OCI-LY7 (cell line): Measurements from ENCODE around the gene OLFML3. TPM values are rescaled to one million over a fixed set of nuclear protein-coding genes. Genes with fewer than 3 reads are reported as not detected.

Experiments used
- BruUV-seq: library from RNA; stranded (reverse); fragments of 400-500 nt; replicated peaks from 2 replicates; lab custom pipeline; 2021; lab: Mats Ljungman, UMichigan
- CTCF ChIA-PET: fragments of 300-600 bp; sonication (Branson Sonifier 250); formaldehyde crosslinking; loops from one replicate; lab custom pipeline; 2022; ENCODE audit warnings: antibody characterized with exemption; ENCODE audit not compliant: unreplicated experiment; lab: Charles Lee
- POLR2A ChIA-PET: fragments of 300-600 bp; sonication (Branson Sonifier 250); formaldehyde crosslinking; loops from one replicate; lab custom pipeline; 2022; ENCODE audit warnings: antibody characterized with exemption; lab: Charles Lee
- DNase-seq: peaks from one replicate; pipeline ENCODE4 v3.0.0-alpha.2; 2015; ENCODE audit warnings: low spot score
- H2AFZ ChIP-seq: fragments of 200-600 bp; sonication (generic), shearing (Covaris generic); 2 replicates; pipeline ENCODE4 v1.6.1; 2014; ENCODE audit warnings: mild to moderate bottlenecking, antibody characterized with exemption, low read length, moderate library complexity
- H3K27ac ChIP-seq: fragments of 200-600 bp; sonication (generic); 2 replicates; pipeline ENCODE4 v1.5.1; 2014; ENCODE audit warnings: mixed run types, low read depth, mild to moderate bottlenecking, moderate library complexity, low read length, inconsistent platforms; ENCODE audit not compliant: poor library complexity, severe bottlenecking
- H3K36me3 ChIP-seq: fragments of 200-600 bp; sonication (generic); 2 replicates; pipeline ENCODE4 v1.6.1; 2014; ENCODE audit warnings: mild to moderate bottlenecking, antibody characterized with exemption, low read length, moderate library complexity, mixed read lengths; ENCODE audit not compliant: insufficient read depth
- H3K4me1 ChIP-seq: fragments of 200-600 bp; sonication (generic); 2 replicates; pipeline ENCODE4 v1.5.1; 2014; ENCODE audit warnings: mild to moderate bottlenecking, low read length; ENCODE audit not compliant: insufficient read depth, poor library complexity, severe bottlenecking
- H3K4me2 ChIP-seq: fragments of 200-600 bp; sonication (generic); 2 replicates; pipeline ENCODE4 v1.6.1; 2014; ENCODE audit warnings: mild to moderate bottlenecking, low read length
- H3K4me3 ChIP-seq: fragments of 200-600 bp; sonication (generic); 2 replicates; pipeline ENCODE4 v1.5.1; 2014; ENCODE audit warnings: mild to moderate bottlenecking, low read depth, low read length; ENCODE audit not compliant: poor library complexity, severe bottlenecking
- H3K79me2 ChIP-seq: fragments of 200-600 bp; sonication (generic); 2 replicates; pipeline ENCODE4 v1.6.1; 2016; ENCODE audit warnings: low read depth, mild to moderate bottlenecking, low read length, moderate library complexity, mixed read lengths; ENCODE audit not compliant: insufficient read depth
- H3K9me2 ChIP-seq: fragments of 200-600 bp; sonication (generic); 2 replicates; pipeline ENCODE4 v1.6.1; 2016; ENCODE audit warnings: mild to moderate bottlenecking, low read length, mixed read lengths; ENCODE audit not compliant: insufficient read depth
- H3K9me3 ChIP-seq: fragments of 200-600 bp; sonication (generic); 2 replicates; pipeline ENCODE4 v1.6.1; 2014; ENCODE audit warnings: mild to moderate bottlenecking, mixed run types, low read length, mixed read lengths
- H4K20me1 ChIP-seq: fragments of 200-600 bp; sonication (generic); 2 replicates; pipeline ENCODE4 v1.6.1; 2014; ENCODE audit warnings: mild to moderate bottlenecking, antibody characterized with exemption, low read length, moderate library complexity, mixed read lengths; ENCODE audit not compliant: insufficient read depth
- EZH2phosphoT487 ChIP-seq: fragments of 200-600 bp; sonication (generic); IDR thresholded peaks from 2 replicates; pipeline ENCODE4 v1.6.1; 2018; ENCODE audit warnings: low read depth, borderline replicate concordance, mild to moderate bottlenecking, mixed run types, antibody characterized with exemption, low read length, moderate library complexity, mixed read lengths
- intact Hi-C: fragments of 100-400 bp; cut with micrococcal nuclease; formaldehyde crosslinking; loops from one replicate; pipeline ENCODE4 v1.10.0; 2022; ENCODE audit not compliant: unreplicated experiment
- total RNA-seq, 2 experiments: library from RNA; depleted of rRNA in 1 of 2; stranded (reverse); fragments of >200 nt in 1 of 2; shearing (Covaris generic) in 1 of 2; gene quantifications; 2 replicates each; pipeline ENCODE4 v1.2.3, GENCODE V29; 2014 to 2022
- TF ChIP-seq, protein P1 (sequence below): fragments of 200-600 bp; sonication (generic); conservative IDR thresholded peaks from 2 replicates; pipeline ENCODE4 v1.5.1; 2014; ENCODE audit warnings: mild to moderate bottlenecking, antibody characterized with exemption, low read length, moderate library complexity, mixed read lengths

The OLFML3 gene
- total RNA-seq, 2 experiments from 2014 or later = 0.34 to 0.44 TPM

DNA sequence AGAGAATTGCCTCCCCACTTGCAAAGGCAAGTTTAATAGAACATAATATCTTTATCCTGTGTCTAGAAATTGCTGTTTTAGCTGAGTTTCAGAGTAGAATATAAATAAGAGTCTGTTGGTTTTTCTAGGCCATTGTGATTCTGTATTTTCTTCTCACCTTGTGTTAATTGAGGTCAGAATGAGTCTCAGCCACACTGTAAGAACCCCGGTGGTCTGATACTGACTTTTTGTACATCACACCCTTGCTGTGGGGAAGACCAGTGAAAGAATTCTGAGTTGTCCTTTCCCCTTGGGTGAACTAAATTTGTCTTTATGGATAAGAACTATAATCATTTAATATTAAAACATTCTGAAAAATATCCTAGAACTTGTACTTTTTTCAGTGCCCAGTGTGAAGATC, 43.3 kb upstream of the OLFML3 start:
- TF ChIP-seq, protein P1, sequence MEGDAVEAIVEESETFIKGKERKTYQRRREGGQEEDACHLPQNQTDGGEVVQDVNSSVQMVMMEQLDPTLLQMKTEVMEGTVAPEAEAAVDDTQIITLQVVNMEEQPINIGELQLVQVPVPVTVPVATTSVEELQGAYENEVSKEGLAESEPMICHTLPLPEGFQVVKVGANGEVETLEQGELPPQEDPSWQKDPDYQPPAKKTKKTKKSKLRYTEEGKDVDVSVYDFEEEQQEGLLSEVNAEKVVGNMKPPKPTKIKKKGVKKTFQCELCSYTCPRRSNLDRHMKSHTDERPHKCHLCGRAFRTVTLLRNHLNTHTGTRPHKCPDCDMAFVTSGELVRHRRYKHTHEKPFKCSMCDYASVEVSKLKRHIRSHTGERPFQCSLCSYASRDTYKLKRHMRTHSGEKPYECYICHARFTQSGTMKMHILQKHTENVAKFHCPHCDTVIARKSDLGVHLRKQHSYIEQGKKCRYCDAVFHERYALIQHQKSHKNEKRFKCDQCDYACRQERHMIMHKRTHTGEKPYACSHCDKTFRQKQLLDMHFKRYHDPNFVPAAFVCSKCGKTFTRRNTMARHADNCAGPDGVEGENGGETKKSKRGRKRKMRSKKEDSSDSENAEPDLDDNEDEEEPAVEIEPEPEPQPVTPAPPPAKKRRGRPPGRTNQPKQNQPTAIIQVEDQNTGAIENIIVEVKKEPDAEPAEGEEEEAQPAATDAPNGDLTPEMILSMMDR = no peak
- no peak for TF ChIP-seq EZH2phosphoT487
- Histone ChIP-seq H2AFZ (no peak overlapping the region), H3K36me3 (peaks cover 19% of the 10 kb centered on the region), H3K4me3 (no peak overlapping the region), H3K79me2 (peaks cover 100% of the 10 kb centered on the region), H3K9me2 (no peaks in the 10 kb centered on the region), H3K4me2 (0 out of 2 replicates have a peak overlapping the region, but pooled peaks have one; percentile 3), H3K27ac (no peak overlapping the region), H3K4me1 (peaks cover 86% of the 10 kb centered on the region), H3K9me3 (no peaks in the 10 kb centered on the region; the same call in 1 of the 2 replicates), H4K20me1 (peaks cover 18% of the 10 kb centered on the region)
- no TSS peak for BruUV-seq
- no peak for DNase-seq
- intact Hi-C loops = no loop called here
- CTCF ChIA-PET = no interaction called here
- POLR2A ChIA-PET = interaction anchor here (1.1 to 1.3 kb wide), 2 partner anchors 10 to 76 kb away, joined by 6 to 7 read pairs; no protein-coding TSS in a partner anchor

GRCh38 chr1:113937146-113937545, 42.1 kb upstream of the OLFML3 start:
- H3K27ac ChIP-seq = peak overlapping the region; percentile 23
- no peak overlapping the region for H2AFZ ChIP-seq
- peaks cover 98% of the 10 kb centered on the region for H3K79me2 ChIP-seq
- H3K9me2 ChIP-seq = no peaks in the 10 kb centered on the region
- BruUV-seq = no TSS peak
- H3K4me1 ChIP-seq = peaks cover 84% of the 10 kb centered on the region
- peaks cover 12% of the 10 kb centered on the region; the same call in 1 of the 2 replicates for H4K20me1 ChIP-seq
- TF ChIP-seq EZH2phosphoT487 = no peak
- TF ChIP-seq, protein P1 = no peak
- H3K36me3 ChIP-seq = peaks cover 29% of the 10 kb centered on the region
- H3K9me3 ChIP-seq = no peaks in the 10 kb centered on the region; the same call in 1 of the 2 replicates
- ChIA-PET POLR2A (interaction anchor here (0.6 to 5.2 kb wide), 6 partner anchors 7 to 632 kb away, joined by 3 to 43 read pairs (median 4); partner anchors contain the start of gene HIPK1), CTCF (no interaction called here)
- peak overlapping the region; percentile 1 for H3K4me3 ChIP-seq
- intact Hi-C loops = no loop called here
- DNase-seq = peak; percentile 52
- H3K4me2 ChIP-seq = peak overlapping the region; percentile 55

DNA sequence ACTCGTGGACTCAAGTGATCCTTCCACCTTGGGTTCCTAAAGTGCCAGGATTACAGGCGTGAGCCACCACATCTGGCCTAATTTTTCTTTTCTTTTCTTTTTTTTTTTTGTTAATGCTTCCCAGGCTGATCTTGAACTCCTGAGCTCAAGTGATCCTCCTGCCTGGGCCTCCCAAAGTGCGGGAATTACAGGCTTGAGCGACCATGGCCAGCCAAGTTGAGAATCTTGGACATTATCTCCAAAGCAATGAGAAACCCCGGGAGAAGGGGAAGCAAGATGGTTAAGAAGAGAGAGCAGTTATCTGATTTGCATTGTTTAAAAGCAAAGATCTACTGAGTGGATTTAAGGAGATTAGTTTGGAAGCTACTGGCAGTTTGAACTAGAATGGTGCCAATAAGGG, 41.1 kb upstream of the OLFML3 start:
- no peak overlapping the region for H2AFZ ChIP-seq
- BruUV-seq = no TSS peak
- DNase-seq = no peak
- ChIA-PET POLR2A (interaction anchor here (0.6 to 5.2 kb wide), 8 partner anchors 8 to 76 kb away, joined by 3 to 43 read pairs (median 8); partner anchors contain the start of gene HIPK1), CTCF (interaction anchor here (0.6 kb wide), 2 partner anchors 185 to 436 kb away, joined by 4 to 5 read pairs; no protein-coding TSS in a partner anchor)
- peaks cover 12% of the 10 kb centered on the region; the same call in 1 of the 2 replicates for H4K20me1 ChIP-seq
- no peak overlapping the region for H3K27ac ChIP-seq
- H3K9me2 ChIP-seq = no peaks in the 10 kb centered on the region
- peaks cover 39% of the 10 kb centered on the region for H3K36me3 ChIP-seq
- intact Hi-C loops = no loop called here
- no peak overlapping the region for H3K4me3 ChIP-seq
- TF ChIP-seq EZH2phosphoT487 = no peak
- TF ChIP-seq, protein P1 = no peak
- H3K79me2 ChIP-seq = peaks cover 98% of the 10 kb centered on the region
- H3K4me1 ChIP-seq = peaks cover 83% of the 10 kb centered on the region
- H3K9me3 ChIP-seq = peaks cover 6% of the 10 kb centered on the region; the same call in 1 of the 2 replicates
- peak overlapping the region; percentile 53 for H3K4me2 ChIP-seq
